T1000 (cell line): ENCODE data around the gene ATP5F1D.
"Not testable (repeated sequence)": the region's sequence is repeated elsewhere in the genome, so short reads cannot be mapped to it uniquely, and the experiment has no call there.

ENCODE experiments used
- DNase-seq: peaks from one replicate; lab custom pipeline; 2025; ENCODE audit warnings: mixed read lengths; lab: John Stamatoyannopoulos, UW

The ATP5F1D gene

DNA sequence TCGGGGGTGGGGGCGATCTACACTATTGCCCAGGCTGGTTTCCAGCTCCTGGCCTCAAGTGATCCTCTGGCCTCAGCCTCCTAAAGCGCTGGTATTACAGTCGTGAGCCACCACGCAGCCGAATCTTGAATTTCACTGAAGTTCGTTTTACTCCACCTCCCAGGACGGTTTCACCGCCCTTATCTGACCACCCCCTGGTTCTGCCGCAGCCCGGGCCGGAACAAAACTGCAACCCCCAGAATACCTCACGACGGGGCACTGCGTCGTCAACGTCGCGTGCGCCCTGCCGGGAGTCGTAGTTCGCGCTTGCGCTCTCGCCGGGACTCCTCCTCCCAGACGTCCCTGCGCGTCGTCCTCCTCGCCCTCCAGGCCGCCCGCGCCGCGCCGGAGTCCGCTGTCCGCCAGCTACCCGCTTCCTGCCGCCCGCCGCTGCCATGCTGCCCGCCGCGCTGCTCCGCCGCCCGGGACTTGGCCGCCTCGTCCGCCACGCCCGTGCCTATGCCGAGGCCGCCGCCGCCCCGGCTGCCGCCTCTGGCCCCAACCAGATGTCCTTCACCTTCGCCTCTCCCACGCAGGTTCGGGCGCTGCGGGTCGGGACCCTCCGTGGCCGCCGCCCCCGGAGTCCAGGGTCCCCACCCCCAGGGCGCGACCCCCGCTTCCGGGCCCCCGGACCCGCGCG lies at the start of gene ATP5F1D:
TSS of gene ATP5F1D (plus strand) at position 335 of the 679 bp plus-strand sequence. CDS start at position 435, 100 bp downstream.
- peak; percentile 90 for DNase-seq

DNA sequence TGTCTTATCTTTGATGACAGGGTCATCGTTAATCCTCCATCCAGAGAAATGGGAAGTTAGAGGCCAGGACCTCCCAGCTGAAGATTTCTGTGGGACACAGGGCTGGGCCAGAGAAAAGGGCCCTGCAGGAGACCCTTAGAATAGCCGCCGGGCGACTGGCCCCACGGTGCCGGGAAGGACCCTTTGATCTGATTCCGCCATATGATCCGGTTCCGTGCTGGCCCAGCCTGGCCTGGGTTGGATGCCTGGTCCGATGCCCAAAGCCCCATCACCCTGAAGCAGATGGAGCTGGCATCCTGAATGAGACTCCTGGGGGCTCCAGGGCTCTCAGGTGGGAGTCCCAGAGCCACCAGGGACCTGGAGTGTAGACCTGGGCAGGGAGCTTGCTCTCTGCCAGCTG lies 42.0 kb upstream of the ATP5F1D start:
- no peak for DNase-seq

DNA sequence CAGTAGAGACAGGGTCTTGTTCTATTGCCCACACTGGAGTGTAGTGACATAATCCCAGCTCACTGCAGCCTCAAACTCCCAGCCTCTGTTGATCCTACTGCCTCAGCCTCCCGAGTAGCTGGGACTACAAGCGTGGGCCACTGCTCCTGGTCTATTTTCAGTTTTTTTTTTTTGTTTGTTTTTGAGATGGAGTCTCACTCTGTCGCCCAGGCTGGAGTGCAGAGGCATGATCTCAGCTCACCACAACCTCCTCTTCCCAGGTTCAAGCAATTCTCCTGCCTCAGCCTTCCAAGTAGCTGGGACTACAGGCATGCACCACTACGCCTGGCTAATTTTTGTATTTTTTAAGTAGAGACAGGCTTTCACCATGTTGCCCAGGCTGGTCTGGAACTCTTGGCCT lies 40.9 kb upstream of the ATP5F1D start:
- DNase-seq, result not testable (repeated sequence)

DNA sequence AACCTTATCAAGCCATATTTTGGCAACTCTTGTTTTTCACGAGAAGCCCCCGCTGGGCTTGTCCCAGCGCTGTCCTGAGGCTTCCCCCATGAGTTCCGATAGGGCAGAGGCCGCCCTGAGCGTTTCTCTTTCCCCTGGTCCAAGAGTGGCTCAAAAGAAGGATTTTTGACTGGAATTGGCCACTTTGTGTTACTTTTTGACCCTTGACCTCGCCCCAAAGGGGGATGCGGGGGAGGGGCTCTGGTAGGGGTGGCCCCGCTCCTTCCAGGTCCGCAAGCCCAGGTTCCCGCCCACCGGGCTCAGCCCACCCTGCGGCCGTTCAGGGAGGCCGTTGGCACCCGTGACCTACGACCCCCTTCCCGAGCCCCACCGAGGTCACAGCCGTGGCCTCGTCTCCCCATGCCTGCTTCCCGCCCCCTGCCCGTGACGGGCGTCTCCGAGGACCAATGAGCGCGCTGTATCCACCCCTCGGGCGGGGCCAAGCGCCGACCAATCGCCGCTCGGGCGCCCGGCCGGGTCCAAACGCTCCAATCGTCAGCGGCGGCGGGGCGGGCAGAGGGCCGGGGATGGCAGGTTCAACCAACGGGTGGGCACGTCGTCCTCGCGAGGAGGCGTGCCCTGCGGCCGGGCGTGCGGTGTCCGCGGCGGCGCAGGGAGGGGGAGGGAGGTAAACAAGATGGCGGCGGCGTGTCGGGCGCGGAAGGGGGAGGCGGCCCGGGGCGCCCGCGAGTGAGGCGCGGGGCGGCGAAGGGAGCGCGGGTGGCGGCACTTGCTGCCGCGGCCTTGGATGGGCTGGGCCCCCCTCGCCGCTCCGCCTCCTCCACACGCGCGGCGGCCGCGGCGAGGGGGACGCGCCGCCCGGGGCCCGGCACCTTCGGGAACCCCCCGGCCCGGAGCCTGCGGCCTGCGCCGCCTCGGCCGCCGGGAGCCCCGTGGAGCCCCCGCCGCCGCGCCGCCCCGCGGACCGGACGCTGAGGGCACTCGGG lies 36.1 kb upstream of the ATP5F1D start, which contains the start of gene STK11:
TSS of gene STK11 (plus strand) at position 665 of the 986 bp plus-strand sequence. CDS start 1,136 bp downstream, outside the sequence.
- DNase-seq, result peak; percentile 99

DNA sequence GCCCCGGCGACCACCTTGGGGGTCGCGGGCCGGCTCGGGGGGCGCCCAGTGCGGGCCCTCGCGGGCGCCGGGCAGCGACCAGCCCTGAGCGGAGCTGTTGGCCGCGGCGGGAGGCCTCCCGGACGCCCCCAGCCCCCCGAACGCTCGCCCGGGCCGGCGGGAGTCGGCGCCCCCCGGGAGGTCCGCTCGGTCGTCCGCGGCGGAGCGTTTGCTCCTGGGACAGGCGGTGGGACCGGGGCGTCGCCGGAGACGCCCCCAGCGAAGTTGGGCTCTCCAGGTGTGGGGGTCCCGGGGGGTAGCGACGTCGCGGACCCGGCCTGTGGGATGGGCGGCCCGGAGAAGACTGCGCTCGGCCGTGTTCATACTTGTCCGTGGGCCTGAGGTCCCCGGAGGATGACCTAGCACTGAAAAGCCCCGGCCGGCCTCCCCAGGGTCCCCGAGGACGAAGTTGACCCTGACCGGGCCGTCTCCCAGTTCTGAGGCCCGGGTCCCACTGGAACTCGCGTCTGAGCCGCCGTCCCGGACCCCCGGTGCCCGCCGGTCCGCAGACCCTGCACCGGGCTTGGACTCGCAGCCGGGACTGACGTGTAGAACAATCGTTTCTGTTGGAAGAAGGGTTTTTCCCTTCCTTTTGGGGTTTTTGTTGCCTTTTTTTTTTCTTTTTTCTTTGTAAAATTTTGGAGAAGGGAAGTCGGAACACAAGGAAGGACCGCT lies 35.2 kb upstream of the ATP5F1D start:
- no peak for DNase-seq

DNA sequence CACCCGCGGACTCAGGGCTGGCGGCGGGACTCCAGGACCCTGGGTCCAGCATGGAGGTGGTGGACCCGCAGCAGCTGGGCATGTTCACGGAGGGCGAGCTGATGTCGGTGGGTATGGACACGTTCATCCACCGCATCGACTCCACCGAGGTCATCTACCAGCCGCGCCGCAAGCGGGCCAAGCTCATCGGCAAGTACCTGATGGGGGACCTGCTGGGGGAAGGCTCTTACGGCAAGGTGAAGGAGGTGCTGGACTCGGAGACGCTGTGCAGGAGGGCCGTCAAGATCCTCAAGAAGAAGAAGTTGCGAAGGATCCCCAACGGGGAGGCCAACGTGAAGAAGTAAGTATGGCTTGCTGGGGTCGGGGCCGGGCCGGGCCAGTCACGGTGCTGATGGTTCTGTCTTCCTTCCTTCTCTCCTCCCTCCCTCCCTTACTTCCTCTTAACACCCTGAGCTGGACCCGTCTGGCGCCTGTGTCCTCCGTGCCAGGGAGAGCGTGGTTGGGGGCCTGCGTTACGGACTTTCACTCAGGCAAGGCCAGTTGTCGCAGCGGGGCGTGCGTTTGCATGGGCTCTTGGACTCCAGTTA lies 34.6 kb upstream of the ATP5F1D start:
- no peak for DNase-seq

DNA sequence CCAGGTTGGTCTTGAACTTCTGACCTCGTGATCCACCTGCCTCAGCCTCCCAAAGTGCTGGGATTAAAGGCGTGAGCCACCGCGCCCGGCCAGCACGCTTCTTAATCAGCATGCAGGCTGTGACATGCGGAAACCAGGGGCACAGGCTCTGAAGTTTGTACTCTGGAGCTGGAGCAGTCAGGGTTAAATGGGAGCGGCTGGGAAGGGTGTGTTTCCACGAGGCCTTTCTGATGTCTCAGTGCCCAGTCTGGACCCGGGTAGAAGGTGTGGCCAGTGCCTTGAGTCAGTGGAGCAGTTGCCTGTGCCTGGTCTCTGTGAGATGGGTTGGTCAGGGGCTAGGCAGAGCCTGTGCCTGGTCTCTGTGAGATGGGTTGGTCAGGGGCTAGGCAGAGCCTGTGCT lies 32.7 kb upstream of the ATP5F1D start:
- not testable (repeated sequence) for DNase-seq

DNA sequence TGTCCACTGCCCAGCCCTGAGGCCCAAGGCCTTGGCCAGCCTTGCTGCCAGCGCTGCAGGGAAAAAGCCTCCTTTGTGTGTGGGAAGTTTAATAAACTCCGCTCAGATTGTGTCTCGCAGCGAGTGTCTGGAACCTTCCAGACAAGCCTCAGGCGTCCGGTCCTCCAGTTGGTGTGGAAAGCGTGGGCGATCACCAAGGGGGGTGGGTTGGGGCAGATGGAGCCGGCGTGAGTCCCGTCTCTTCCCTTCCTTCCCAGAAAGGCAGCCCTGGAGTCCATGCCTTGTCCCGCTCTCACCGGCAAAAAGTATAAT lies 31.4 kb upstream of the ATP5F1D start:
- no peak for DNase-seq

DNA sequence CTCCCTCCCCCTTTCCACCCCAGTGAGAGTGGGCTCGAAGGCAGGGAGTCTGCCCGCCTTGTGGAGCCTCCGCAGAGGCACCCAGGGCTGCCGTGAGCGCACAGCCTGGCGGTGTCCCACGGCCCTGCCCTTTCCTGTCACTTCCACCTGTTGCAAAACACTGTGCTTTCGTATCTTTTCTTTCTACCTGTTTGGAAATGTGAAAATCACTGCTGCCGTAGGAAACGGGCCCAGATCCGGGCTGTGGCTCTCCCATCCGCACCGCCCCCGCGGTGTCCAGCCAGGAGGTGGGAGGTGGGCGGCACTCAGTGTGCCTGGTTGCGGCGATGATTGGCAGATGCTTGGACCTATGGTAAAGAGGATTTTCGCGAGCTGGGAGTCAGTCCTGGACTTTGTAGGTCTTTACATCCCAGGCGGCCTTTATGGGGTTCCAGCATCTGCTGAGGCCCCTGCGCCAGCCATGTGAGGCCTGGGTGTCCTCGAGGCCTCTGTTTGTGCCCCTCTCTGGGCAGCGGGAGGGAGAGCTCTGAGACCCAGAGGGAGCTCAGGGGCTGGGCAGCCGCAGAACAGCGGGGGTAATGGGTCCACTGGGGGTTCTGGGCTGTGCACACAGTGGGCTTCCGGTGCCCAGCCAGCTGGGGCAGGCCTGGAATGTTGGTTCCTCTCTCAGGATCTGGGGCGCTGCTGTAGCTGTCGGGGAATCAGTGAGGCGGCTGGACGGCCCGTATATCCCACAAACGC lies 29.9 kb upstream of the ATP5F1D start:
- DNase-seq, result no peak

DNA sequence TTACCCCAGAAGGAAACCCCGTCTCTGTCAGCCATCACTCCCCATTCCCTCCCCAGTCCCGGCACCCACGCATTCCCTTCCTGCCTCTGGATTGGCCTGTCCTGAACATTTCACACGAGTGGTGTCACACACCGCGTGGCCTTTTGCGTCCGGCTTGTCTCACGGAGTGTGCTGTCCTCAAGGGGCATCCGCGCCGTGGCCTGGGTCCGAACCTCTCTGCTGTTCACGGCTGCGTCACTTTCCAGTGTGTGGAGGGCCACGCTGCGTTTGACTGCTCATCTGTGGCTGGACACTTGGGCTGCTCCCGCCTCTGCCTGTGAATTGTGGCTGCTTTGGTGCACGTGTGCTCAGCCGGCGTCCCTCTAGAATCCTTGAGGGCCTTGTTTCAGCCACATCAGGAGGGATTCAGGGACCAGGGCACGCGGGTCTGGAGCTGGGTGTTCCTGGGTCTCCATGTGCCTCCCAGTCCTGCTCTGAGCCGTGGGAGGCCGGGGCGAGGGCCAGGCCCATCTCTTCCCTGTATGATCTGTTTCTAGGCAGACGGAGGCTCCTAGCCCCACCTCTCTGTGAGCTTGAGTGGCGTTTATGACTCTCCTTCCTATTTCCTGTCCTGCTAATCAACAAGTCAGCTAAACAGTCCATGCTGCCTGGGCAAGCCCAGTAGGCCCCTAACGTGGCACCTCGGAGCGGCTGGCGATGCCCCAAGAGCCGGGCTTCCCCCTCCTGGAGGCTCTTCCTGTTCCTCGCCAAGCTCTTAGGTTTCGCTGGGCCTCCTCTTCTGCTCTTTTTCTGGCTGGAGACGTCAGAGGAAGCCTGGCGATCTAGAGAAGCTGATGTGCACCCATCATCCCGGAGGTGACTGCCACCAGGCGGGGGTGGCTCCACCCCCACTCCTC lies 27.9 kb upstream of the ATP5F1D start:
- DNase-seq, result peak; percentile 45

DNA sequence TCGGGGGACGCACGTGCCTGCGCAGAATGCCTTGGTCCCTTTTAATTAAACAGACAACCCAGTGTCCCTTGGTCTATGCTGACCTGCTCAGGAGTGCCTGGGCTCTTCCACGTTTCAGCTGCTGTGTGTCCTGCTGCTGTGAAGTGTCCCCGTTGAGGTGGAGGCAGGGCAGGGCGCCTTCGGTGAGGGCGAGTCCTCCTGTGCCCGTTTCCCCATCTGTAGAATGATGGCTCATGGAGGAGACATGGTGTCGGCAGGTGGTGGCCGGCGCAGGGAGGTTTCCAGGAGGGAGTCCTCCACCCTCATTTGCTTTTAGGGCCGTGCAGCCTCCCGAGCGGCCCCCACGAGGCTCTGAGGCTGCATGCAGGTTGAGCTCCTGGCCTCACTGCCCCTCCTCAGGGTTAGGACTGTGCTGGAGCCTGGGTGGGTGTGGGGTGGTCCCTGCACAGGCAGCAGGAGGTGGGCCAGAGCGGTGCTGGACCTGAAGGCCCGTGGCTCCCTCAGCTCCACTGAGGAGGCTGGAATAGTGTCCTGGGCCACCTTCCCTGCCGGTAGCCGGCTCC lies 27.2 kb upstream of the ATP5F1D start:
- no peak for DNase-seq

DNA sequence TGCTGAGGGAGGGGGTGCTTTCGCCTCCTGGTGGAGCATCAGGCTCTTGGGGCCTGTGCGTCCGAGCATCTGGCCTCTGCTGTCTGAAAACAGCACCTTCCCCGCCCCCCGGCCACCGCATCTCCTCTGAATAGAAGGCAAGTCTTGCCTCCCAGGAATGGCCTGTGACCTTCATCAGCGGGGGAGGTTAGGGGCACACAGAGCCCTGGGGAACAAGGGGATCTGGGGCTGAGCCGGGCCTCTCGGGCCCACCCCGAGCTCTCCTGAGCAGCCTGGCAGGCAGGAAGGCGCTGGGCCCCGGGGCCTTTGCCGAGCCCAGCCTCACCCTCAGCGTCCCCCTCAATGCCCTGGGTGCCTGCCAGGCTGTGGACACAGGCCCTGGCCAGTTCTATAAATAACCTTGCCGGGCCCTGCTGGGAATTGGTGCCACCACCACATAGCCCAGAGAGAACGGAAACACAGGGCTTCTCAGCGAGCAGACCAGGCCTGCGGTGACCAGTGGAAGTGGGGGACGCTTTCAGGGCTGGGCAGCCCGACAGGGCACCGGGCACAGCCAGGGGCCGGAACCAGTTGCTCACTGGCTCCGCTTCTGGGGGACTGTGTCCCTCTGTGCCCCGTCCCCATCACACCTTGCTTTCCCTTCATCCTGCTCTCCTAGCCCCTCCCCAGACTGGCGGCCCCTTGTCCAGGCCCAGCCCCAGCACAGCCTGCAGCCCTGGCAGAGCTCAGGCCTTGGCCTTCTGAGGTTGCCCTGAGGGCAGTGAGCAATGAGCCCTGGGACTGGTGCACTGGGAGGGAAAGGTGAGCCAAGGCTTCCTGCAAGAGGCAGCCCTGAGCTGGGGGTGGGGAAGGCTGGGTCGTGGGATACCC lies 26.5 kb upstream of the ATP5F1D start:
- peak; percentile 35 for DNase-seq

DNA sequence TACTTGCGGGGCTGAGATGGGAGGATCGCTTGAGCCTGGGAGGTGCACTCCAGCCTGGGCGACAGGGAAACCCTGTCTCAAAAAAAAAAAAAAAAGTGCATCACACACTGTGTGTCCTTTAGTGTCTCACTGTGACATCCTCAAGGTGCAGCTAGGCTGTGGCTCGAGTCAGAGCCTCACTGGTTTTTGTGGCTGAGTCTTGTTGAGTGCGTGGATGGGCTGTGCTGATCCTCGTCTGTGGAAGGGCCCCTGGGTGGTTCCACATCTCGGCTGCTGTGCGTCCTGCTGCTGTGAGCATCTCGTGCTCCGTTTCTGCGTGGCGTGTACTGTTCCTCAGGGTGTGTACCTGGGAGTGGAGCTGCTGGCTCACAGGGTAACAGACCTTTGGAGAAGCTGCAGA lies 24.8 kb upstream of the ATP5F1D start:
- DNase-seq, result no peak

DNA sequence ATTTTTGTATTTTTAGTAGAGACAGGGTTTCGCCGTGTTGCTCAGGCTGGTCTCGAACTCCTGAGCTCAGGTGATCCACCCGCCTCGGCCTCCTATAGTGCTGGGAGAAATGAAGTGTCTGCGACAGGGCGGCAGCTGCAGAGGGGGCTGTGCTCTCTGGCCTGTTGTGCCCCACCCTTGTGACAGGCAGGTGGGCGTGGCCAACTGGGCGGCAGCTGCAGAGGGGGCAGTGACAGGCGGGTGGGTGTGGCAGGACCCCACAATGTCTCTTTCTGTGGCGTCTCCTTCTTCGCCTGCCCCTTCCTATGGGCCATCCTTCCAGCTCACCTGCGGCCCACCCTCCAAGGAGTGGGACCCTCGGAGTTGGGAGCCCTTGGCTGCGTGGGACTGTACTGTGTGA lies 24.2 kb upstream of the ATP5F1D start:
- DNase-seq, result no peak

DNA sequence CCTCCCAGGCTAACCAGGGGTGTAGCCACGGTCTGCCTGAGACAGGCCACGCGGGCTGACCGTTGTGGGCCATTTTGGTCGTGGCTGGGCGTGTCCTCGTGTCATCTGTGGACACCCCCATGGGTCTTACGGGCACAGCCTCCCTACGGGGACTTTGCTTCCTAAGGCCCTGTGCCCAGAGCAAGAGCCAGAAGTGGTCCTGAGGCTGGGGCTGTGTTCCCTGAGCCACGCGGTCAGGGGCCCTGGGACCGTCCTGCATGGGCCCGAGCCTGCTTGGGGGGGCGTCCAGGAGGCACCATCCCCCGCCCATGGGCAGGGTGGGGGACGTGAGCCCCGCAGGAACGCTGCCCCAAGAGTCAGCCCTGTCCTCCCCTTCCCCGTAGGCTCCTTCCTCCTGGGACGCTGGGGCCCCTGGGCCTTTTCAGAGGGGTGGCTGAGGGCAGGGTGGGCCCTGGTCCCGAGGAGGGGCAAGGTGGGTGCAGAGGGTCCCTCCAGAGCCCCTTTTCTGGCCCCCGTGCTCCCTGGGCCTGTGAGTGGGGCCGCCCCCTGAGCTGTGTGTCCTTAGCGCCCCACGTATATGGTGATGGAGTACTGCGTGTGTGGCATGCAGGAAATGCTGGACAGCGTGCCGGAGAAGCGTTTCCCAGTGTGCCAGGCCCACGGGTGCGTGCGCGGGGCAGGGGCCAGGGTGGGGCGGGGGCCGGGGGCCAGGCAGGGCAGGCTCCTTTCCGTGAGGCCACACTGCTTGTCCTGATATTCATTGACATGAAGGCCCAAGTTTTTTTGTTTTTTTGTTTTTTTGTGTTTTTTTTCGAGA lies 22.6 kb upstream of the ATP5F1D start:
- DNase-seq, result no peak

DNA sequence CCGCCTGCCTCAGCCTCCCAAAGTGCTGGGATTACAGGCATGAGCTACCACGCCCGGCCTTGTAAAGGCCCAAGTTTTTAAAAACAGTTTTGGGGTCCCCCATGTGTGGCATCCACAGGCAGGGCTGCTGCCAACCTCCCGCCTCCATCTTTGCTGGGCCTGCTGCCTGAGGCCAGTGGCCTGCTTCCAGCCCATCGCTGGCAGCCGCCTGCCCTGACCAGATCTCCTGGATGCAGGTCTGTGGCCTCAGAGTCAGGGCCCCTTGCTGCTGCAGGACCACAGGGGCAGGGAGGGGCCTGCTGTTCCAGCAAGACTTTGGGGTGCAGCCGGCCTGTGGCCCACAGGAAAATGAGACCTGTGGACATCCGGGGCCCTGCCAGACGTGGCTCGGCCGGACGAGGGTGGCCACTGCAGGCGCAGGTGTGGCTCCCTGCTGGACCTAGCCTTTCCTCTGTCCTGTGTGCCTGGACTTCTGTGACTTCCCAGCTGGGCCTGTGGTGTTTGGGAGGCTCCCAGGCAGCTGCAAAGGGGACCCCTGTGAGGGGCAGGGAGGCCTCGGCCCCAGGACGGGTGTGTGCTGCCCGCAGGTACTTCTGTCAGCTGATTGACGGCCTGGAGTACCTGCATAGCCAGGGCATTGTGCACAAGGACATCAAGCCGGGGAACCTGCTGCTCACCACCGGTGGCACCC lies 21.6 kb upstream of the ATP5F1D start:
- no peak for DNase-seq

DNA sequence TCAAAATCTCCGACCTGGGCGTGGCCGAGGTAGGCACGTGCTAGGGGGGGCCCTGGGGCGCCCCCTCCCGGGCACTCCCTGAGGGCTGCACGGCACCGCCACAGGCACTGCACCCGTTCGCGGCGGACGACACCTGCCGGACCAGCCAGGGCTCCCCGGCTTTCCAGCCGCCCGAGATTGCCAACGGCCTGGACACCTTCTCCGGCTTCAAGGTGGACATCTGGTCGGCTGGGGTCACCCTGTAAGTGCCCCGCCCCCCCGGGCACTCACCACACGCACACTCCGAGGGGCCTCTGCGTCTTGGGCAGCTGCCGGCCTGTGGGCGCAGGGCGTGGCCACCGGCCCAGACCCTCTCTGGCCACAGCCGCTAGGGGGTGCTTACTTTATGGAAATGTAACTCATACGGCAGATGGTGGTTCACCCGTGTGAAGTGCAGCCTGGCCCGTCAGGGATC lies 21.0 kb upstream of the ATP5F1D start:
- DNase-seq, result no peak
